NT2/D1 (cell line): ENCODE measurements around the gene PDE4B.

Source experiments
- SUZ12 ChIP-seq: IDR thresholded peaks from 2 replicates; pipeline ENCODE4 v1.6.1; 2011; ENCODE audit not compliant: insufficient read length, insufficient read depth; ENCODE audit errors: extremely low read depth
- ZNF274 ChIP-seq: IDR thresholded peaks from 2 replicates; pipeline ENCODE4 v1.6.1; 2011; ENCODE audit warnings: mild to moderate bottlenecking, low read depth, low read length

DNA sequence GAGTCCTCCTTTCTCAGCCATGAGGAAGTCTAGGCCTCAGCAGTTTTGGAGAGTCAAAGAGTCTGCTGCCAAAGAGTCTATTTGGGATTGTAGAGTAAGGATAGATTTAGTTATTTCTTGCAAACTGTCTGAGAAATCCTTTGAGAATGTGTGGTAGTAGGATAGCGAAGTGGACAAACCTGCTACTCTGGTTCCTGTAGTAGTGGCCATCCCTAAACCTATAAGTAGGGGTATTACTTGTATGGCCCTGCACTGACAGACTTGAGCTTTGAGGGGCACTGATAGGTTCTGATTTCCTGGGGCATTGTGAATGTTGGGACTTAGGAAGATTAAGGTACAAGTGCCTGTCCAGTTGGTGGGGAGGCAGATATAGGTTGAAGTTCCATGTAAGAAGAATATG lies 625.3 kb downstream of the PDE4B start:
- no peak for TF ChIP-seq ZNF274
- no peak for TF ChIP-seq SUZ12
